NOMO-1 treated with dmso at 0.1 percent for 144 hours (cell line): ENCODE results near the gene PTPN7.
"Not testable (repeated sequence)": the region's sequence is repeated elsewhere in the genome, so short reads cannot be mapped to it uniquely, and the experiment has no call there.

ENCODE experiments used
- DNase-seq: peaks from one replicate; lab custom pipeline; 2025; ENCODE audit not compliant: unreplicated experiment; lab: John Stamatoyannopoulos, UW

PTPN7 gene

DNA sequence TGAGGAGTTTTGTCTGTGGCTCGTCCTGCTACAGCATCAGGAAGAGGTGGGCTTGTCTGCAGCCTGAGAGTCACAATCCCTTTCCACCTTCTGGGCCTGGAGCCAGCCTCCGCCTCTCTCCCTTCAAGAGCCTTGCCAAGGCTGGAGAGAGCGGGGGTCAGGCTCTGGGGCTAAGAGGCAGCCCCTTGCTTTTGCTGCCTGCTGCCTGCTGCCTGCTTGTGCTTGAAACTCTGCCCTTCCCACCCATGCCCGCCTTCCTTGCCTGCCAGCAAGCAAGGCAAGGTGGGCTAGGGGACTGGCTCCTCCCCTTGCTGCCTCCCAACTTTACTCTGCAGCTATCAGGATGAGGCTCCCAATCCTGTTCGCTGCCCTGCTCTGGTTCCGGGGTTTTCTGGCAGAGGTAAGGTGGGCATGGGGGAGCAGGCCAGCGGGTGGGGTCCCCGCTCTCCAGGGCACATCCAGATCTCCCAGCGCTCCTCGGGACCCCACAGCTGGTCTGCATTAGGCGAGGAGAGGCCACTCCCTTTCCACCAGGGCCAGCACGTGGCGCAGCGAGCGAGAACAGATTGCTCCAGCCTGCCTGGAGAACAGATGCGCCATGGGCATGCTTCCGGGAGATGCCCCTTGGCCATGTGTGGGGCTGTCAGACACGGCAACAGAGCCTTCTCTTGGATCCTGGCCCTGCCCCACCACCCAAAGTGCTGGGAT is 7.5 kb upstream of the PTPN7 start:
- DNase-seq: no peak

GRCh38 chr1:202167054-202167453 is 6.7 kb upstream of the PTPN7 start:
- DNase-seq: not testable (repeated sequence)

DNA sequence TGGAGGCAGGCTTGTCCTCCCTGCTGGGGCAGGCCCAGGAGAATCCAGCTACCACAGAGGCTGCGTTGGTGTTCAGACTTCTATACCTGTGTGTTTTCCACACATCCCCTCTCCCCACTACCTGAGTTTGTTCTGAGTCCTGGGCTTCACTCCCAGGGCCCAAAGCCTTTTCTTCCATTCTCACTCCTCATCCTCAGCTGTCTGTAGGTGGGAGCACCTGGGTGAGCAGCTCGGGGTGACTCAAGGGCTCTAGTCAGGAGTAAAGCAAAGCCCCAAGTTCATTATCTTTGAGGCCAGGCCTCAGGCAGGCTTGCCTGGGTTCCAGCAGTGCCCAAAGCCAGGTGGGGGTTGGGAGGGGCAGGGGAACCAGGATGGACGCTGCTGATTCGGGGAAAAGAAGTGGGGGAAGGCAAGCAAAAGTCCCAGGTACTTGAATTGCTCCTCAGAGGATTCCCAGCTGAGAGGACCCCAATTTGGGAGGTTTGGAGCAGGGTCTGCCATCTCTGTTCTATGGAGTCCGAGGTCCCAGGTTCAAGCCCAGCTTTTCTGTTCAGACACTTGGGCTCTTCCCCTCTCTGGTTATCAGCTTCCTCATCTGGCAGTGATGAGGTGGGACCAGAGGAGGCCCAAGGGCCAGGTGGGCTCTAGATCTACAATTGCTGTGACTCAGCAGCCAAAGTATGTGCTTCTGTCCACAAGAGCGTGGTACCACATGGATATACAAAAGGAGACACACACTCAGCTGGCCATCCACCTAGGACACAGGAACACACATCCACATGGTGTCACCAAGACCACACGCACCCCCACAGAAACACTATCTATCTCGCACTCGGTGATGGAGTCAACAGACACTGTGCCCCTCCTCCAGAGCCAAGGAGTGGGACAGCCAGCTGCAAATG is 5.8 kb upstream of the PTPN7 start:
- no peak for DNase-seq

GRCh38 chr1:202165267-202165941 is 5.0 kb upstream of the PTPN7 start:
- DNase-seq: no peak

DNA sequence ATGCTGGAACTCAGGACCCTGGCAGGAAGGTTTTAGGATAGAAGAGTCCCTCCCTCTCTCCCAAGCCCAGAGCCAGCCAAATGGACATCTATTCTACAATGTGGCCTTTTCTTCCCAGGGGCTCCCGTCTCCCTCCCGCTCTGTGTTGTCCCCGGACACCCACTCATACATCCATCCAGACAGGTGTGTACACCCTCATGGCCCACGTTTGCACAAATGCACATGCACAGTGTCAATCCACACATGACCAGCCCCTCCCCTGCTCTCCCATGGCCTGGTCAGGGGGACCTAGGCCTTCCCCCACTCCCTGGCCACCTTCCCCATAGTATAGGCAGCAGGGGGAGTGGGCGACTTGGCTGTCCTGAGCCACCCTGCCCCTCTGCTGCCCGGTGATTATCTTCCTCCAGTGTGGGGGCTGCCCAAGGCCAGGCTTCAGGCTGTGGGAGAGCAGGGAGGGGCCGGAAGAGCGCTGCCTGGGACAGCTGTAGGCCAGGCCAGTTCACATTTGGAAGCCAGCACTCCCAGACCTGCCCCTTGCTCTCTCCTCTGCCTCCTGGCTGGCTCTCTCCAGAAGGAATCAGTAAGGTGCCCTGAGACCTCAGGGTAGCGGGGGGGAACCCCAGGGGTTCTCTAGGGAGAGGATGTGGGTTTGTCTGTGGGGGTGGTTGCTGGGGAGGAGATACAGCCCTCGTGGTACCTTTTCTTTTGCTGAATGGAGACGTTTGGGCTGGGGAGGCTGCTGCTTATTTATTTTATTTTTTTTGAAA is 4.1 kb upstream of the PTPN7 start:
- DNase-seq: no peak

- DNase-seq: no peak
Measured at GRCh38 chr1:202163281-202164270, 3.2 kb upstream of the PTPN7 start.

- DNase-seq: no peak
Measured at GRCh38 chr1:202162418-202163280, 2.2 kb upstream of the PTPN7 start.

DNA sequence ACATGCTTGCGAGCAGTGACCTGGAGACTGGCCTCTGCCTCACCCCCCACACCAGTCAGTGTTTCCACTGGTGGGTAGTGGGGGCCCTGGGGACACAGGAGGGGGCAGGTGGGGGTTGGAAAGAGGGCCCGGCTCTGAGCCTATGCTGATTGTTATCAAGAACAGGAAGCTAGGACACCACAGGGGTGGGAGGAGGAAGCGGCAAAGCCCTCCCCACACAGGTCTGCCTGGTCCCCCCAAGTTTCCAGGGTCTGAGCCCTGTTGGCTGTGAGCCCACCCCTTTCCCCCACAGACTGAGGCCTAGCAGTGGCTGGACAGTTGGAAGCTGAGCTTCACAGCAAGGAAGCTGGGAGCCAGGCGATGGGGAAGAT is 1.6 kb upstream of the PTPN7 start:
- DNase-seq: peak; percentile 55

DNA sequence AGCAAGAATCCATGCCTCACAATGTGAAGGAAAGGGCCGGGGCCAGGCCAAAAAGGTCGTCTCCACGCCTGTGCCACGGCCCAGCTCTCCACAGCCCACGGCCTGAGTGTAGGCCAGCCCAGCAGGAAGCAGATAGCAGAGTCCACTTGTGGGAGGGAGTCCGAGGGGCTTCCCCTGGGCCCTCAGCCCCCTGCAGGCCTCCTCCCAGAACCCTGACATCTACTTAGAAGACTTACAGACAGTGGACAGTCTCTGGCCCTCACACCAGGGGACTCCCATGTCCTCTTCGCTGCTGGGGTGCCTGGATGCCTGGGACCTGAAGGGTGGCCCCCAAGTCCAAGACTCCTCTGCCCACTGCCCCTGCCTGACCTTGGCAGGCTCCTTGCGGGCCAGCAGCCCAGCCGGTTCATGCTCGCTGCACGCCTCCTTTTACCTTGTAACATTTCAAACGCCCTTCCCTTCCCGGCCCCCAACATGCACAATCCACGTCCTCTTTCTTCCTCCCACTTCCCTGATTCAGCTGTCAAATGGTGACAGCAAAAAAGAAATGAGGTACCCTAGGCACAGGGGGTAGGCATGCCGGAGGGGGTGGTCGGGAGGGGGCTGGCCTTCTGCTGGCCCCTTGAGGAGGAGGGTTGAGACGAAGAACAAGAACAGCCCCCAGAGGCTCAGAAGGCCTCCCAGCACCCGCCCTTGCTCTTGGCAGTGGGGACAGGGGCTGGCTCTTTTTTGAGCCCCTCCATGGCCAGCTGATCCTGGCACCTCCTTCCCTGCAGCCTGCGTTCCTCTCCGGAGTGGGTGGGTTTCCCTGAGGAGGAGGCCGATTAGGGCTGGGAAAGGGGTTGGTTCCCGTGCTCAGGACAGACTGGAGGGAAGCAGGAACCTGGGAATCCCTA is 997 bp upstream of the PTPN7 start:
- no peak for DNase-seq

GRCh38 chr1:202159534-202160371 is 649 bp downstream of the PTPN7 start:
- peak; percentile 41 for DNase-seq

DNA sequence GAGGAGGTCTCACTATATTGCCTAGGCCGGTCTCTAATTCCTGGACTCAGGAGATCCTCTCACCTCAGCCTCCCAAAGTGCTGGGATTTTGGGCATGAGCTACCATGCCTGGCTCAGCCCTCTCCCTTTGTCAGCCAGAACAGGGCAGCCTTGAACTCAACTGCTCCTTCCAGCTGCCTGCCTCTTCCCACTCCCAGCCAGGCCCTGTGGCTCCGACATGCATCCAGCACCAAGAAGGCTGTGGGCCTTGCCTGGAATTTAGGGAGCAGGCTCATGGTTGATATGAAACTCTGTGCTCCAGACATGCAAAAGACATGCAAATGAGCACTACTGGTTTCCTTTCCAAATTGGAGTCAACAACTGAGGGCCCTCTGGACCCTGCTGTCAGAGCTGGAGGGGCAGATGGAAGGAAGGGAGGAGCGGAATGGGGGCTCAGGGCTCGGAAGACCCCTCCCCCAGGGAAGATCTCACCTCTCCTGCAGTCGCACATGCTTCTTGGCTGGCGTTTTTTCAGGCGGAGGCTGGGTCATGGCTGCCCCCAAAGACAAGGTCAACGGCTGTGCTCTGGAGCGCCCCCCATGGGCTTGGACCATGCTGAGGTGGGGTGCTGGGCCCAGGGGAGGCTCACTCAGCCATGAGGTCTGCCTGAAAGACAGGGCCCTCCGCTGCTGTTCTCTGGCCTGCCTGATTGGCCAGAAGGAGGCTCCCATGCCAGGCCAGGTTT is 1.4 kb downstream of the PTPN7 start:
- DNase-seq: peak; percentile 32

- DNase-seq: no peak
Measured at GRCh38 chr1:202157945-202158344, 2.5 kb downstream of the PTPN7 start.

GRCh38 chr1:202156590-202156989 is 3.8 kb downstream of the PTPN7 start:
- DNase-seq: no peak

DNA sequence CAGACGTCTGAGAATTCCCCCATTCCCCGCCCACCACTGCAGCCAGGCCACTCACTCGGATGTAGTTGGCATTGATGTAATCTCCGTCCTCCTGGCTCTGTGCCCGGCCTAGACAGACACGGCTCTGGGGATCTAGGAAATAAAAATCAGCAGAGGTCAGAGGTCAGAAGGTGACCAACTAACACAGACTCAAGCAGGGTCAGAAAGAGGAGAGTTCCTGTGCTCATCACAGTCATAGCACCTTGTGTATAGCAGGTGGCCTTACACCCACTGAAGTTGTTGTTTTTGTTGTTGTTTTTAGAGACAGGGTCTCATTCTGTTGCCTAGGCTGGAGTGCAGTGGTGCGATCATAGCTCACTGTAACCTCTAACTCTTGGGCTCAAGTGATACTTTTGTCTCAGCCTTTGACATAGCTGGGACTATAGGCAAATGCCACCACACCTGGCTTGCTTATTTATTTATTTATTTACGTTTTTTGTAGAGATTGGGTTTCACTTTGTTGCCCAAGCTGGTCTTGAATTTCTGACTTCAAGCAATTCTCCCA is 4.9 kb downstream of the PTPN7 start:
- no peak for DNase-seq

GRCh38 chr1:202154766-202155477 is 5.5 kb downstream of the PTPN7 start:
- DNase-seq: no peak
